IPS DF 4.7 (cell line): ENCODE measurements around the gene CDH6.
A peak's percentile ranks its signal among the peaks of the same experiment; 100 is the strongest.

ENCODE experiments used
- DNase-seq: peaks from one replicate; pipeline ENCODE4 v3.0.0-alpha.2; 2013; ENCODE audit warnings: low spot score; ENCODE audit errors: extremely low read depth

CDH6 gene

DNA sequence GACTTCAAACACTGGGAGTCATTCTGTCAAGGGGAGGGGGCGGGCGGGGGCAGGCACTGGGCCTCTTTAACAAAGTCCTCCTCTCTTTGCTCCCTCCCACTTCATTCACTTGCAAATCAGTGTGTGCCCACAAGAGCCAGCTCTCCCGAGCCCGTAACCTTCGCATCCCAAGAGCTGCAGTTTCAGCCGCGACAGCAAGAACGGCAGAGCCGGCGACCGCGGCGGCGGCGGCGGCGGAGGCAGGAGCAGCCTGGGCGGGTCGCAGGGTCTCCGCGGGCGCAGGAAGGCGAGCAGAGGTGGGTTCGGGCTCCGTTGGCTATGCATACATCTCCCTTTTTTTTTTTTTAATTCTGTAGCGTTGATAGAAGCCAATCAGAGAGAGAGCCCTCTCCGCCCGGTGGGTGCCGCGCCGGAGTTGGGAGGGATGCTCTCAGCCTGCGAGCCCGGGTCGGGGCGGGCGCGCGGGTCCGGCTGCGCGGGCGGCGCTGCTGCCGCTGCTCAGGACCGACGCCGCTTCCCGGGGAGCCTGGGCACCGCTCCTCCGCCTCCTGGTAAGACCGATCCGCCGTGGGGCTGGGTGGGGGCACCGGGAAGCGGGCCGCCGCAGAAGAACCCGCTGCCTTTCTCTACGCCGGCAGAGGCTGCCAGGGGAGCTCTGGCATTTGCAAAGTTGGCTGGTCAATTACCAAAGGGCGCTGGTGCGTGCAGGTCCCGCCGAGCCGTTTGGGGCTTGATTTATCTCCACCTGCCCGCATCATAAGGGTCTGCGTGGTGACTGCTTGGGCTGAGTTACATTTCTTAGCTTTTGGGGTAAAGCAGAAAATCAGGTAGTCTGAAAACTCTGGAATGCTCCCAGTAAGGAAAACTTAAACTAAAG is at the start of gene CDH6:
Gene CDH6 (plus strand): TSS at position 96 of the 877 bp plus-strand sequence. CDS start 73,788 bp downstream, outside the sequence.
- peak; percentile 62 for DNase-seq

DNA sequence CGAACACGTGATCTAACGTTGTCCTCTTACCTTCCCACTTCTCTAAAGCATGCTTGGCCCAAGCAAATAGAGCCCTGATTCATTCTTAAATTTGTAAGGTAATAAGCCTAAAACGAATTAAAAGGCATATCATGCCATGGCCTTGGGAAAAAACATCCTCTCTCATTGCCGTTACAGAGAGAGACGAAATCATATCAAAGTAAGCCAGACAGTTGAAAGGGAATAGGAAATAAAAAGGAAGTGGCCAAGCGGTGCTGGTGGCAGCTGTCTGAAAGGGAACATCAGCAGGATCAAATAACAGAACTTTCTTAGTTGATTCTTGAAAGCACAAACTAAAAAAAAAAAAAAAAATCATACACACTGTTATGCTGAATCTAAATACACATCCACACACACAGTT is 49.1 kb upstream of the CDH6 start:
- DNase-seq: no peak

DNA sequence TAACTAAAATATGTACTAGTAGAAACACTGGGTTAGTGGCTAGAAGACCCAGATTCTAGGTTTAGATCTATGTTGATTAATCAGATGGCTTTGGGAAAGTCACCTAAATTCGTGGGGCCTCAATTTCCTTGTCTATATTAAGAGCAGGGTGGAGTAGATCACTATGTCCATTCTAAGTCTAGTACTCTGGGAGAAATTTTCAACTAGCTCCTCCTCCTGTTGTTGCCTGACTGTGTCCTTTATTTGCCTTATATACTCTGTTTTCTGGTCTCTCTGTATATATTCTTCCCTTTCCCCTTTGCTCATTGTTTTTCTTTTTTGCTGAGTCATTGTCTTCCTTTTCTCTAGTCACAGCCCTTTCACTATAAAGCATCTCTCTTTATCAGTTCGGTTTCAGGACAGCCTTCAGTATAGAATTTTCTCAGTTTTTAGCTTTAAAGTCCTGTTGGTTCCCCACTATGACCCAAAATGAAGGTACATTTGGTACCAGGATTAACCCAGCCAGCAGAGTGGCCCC is 44.5 kb upstream of the CDH6 start:
- no peak for DNase-seq

DNA sequence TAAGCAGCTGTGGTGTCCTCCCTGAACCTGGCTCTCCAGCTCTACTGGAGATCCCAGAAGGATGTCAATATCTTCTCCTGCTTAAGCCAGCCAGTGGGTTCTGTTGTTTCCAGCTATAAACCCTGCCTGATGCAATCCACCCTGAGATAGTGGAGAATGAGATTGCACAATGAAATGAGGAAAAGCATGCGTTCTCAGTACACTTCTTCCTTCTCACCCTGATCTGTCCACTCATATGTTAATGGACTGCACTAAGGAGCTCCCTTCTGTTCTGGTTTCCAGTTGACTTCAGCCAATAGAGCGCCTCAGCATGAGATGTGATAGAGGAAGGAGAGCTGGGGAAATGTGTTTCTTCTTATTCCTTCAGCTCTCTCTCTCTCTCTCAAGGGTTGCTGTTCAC is 40.0 kb upstream of the CDH6 start:
- no peak for DNase-seq

DNA sequence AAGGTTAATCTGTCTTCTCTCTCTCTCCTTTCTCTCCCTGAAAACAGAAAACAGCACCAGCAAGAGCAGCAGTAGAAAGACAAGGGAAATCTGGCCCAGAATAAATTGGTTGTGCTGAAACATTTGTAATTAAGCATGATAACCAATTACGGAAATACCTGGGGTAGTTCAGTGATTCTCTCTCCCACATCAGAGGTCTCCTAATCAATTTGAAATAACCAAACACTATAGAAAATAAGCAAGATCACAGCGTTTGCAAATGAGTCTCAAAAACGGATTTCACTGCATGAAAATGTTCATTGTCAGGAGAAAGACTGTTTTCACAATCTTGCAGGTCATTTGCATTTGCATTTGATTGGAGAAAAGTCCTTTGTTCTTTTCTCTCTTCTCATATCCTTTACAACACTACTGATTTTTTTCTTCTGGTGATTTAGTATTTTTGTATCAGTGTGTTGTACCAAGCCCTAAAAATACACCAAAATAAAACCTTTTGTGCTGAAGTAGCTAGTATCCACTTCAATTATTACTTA is 36.8 kb upstream of the CDH6 start:
- DNase-seq: no peak

DNA sequence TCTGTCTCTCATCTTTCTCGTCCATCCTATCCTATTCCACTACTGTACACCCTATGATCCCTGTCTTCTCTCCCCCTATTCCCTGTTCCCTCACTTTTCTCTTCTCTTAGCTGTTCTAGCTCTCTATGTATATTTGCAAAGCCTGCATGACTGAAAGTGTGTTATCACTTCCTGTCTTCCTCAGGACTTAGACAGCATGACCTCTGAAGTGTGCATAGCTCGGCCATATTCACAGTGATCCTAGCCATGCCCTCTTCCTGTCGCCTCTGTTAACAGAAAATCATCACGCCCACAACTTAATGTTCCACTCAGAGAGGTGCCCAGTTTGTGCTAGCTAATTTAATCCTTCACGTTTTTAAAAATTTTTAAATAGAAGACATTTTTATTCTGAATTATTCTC is 35.8 kb upstream of the CDH6 start:
- DNase-seq: no peak

DNA sequence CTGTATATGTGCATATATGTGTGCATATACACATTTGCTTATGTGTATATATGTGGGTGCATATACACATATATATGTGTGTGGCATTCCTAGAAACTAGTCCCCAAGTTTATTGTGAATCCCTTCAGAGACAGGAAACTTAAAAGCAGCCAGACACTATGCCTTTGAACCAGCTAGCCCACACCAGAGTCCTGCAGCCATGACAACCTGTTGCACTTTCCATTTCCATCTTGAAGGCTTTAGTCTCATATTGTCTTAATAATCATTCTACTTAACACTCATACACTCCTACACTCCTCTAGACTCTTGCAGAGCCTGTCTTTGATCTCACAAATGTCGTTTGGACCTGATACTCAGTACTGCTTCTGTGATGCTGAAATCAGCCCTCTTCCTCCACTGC is 34.8 kb upstream of the CDH6 start:
- no peak for DNase-seq

DNA sequence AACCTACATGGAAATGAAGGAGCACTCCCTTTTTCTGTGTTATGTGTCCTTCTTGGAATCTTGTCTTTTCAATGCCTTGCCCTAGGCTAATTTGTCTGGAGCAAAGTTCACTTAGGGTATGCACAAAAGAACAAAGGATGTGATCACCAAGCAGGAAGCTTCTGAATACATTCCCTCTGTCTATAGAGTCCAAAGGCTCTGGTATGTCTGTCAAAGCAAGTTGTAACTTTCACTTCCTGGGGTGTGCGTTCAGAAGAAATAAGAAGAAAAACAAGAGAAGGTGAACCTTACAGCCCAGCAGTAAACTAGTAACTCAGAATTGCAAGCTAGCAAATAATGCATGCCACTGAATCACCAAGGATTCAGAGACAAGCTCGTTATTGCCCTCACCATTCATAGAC is 31.7 kb upstream of the CDH6 start:
- peak; percentile 19 for DNase-seq

DNA sequence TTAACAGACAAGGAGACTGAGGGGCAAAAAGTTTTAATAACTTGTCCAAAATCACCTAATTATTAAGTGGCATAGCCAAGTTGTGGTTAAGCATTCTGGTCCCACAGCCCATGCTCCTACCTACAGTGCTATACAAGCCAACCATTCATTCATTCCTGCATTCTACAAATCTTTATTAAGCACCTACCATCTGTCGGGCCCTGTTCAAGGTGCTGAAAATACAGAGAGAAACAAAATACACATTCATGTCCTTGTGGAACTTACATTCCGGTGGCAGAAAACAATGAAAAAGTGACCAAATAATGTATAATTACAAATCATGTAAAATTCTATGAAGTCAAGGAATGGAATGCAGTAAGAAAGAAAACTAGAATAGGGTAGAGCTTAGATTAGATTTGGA is 27.8 kb upstream of the CDH6 start:
- no peak for DNase-seq

DNA sequence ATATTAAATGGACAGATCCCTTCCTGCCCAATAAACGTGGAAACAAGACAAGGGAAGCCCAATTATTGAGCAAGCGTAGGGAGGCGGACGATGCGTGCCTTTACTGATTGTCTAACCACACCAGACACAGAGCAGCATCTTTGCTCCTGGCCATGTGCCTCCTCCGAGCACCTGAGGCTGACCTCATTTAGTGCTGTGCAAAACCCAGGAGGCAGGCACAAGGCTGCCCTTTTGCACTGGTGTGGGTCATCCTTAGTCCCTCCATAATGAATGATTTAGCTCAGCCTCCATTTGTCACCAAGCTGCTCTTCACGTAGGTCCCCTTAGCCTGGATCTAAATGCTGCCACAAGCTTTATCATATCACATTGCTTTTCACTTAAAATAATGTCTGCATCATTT is 24.1 kb upstream of the CDH6 start:
- no peak for DNase-seq

DNA sequence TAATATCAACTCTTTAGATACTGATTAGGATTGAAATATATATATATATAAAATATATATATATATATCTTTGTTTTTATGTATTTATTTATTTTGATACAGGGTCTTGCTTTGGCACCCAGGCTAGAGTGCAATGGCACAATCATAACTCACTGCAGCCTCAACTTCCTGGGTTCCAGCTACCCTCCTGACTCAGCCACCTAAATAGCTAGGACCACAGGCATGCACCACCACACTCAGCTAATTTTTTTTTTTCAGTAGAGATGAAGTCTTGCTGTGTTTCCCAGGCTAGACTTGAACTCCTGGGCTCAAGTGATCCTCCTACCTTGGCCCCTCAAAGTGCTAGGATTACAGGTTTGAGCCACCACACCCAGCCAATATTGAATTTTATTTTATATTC is 20.6 kb upstream of the CDH6 start:
- DNase-seq: no peak

DNA sequence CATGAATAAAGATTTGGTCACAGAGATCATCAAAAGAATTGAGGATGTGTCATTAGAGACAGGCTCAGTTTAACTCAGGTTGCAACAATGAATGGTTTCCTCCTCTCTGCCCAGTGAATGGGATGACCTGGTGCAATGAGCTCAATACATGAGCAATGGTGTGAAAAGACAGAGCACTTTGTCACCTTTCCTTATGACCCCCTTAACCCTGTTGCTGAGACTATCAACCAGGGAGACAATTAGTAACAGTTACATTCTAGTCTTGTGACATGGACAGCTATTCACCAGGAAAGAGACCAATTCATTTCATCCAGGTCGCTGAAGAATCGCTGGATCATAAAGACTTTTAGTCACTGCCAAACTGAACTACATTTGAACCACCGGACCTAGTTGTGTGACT is 19.9 kb upstream of the CDH6 start:
- DNase-seq: no peak

DNA sequence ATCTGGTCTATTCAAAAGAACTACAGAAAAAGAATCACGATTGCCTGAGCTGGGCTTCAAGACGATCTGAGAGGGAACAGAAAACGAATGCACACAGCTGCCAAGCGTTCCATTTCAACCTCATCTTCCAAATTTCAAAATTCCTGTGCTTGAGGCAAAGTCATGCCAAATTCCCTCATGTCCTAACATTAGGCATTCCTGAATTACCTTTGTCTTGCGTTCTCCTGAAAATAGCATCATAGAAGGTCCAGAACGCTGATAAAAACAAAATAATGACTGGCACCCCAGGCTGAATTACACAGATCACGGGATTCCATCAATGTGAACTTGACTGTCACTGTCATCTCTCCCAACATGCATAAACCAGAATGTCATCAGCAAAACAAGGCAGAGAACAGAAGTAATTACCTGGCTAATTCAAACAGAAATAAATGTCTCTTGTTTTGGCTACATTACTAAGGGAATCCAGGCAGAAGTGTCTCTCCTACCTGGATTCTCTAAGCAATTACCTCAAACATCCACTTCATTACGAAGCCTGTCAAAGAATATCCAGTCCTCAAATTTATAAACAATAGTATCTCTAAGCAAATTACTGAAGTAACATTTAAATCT is 12.0 kb upstream of the CDH6 start:
- DNase-seq: no peak

DNA sequence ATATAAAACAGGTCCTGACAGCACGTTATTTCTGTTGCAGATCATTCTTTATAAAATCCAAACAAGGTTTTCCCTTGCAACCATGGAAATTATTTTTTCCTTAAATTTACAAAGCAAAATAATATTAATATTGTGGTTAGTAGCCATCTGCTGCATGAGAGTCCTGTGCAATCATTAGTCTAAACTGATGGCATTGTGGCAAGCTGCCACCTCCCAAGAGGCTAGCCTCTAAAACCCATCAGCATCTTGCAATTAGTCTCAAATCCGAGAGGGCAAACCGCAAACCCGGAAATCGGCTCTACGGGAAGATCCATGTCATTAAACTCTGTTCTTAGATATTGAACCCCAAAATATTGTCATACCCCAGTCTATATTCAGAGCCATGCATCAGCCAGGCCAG is 11.3 kb upstream of the CDH6 start:
- DNase-seq: no peak

DNA sequence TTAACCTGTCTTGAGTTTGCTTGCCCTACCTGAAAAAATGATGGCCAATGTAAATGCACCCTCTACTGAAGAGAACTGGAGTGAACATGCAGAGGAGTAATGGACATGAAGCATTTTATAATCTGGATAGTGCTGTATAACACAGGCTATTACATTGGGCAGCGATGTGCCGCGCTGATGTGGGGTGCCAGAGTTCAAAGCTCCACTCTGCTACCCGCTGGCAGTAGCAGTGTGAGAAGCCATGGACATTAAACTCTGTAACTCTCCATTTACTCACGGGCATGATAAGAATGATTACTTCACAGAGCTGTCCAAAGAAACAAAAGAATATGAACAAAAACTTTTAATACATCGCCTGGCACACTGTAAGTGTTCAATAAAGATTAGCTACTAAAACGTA is 7.5 kb upstream of the CDH6 start:
- no peak for DNase-seq

DNA sequence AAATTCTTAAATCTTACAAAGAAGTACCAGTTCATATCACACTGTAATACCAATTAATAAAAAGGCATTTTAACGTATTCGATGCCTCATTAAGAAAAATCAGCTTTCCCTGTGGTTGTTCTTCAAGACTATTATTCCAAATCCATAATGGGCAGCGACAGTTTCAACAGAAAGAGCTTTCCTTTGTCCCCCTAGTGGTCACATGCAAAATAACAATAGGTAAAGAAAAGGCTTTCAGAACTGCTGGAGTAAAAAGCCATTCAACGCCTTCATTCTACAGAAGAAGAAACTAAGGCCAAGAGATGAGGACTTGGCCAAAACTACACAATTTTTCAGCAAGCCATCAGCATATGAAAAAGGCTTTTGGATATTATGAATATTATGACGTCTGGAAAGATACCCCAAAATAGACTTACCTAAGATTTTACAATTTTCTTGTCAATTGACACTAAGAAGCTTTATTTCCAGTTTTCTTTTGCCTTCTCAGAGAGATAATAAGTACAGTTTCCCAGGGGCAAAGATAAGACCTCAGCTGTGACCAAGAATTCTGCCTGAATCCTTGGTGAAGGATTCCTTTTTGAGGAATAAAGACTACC is 6.7 kb upstream of the CDH6 start:
- DNase-seq: no peak

DNA sequence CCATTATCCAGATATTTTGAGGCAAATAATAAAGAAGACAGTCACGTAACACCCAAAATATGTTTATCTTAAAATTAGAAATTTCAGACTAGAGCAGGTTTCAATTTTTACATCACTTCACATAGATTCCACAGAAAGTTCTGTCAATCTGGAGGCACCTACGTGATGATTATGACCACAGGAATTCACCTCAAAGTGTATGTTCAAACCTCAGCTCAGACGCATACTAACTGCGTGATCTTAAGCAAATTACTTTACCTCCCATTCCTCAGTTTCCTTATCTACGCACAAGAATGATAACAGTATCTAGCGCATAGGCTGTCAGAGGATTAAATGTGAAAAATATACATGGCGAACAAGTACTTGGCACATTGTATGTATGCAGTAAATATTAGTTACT is 5.9 kb upstream of the CDH6 start:
- DNase-seq: no peak

DNA sequence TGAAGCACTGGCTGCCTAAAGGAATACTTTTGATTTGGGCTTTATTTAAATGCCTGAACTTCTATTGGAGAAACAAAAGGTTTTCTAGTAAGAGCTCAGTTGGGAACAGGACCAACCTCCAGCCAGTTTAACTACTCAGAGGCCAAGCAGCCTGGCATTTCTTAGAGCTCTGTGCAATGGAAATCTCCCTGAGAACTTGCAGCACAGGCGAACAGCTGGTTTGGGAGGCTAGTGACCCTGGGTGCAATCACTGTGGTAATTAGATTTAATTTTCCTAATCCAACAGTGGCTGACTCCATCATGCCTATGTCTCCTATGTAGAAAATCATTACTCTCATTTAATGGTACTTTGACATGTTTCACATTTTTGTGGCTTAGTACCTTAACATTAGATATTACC is 1.0 kb upstream of the CDH6 start:
- no peak for DNase-seq

DNA sequence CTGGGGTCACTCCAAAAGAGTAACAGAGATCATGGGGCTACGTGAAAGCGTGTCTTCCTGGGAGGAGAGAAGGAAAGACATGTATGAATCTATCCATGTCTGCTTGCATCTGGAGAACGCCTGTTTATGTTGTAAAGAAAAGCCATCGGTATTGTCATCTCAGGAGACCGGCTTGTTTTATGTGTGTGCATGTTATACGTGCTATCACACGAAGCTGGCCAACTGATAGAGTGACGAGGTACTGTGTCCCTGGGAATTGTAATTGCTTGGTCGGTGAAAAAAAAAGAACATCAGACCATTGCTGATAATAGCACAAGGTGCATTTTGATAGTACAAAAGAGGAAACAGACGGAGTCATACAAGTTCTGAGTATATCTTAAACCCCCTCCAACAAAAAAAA is 370 bp upstream of the CDH6 start:
- DNase-seq: no peak

DNA sequence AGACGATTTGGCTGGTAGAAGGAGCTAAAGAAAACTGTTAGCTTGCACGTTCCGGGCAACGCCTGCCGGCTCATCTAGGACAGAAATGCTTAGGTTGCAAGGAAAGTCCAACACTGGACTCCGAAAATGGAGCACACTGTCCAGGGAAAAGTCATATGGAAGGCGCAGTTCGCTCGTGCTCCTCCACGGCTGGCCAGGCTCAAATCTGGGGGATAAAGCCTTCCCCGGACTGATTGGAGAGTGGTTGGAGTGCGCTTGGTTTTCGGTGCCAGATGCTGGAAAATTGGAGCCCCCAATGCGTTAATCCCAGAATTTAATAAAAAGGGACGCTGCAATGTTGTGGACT is 955 bp downstream of the CDH6 start:
- DNase-seq: no peak

DNA sequence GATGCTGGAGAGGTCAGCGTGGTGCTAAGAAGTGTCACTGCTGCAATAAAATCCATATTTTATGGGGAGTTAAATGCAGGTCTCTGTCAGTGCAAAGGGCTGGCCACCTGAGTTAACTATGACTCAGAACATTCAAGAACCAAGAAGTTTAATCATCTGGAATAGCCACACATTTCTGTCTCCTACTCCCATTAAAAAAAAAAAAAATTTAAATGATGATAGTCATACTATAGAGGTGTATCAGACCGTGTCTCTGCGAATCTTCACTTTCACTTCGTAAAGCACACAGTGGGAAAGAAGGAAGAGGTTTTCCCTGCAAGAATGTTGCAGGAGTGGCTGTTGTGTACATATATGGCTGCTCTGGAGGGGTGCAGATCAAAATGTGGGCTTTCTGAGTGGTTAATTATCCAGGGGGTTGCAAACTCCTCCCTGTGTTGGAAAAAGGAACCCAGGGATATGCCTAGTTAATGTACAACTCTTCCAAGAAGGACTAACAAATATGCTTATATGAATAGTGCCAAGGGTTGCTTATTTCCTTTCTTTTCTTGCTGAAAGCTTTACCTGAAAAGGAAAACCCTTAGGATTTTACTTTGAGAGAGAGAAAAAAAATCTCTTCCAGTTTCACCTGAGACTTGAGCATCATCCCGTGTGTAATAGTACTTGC is 1.5 kb downstream of the CDH6 start:
- DNase-seq: no peak

DNA sequence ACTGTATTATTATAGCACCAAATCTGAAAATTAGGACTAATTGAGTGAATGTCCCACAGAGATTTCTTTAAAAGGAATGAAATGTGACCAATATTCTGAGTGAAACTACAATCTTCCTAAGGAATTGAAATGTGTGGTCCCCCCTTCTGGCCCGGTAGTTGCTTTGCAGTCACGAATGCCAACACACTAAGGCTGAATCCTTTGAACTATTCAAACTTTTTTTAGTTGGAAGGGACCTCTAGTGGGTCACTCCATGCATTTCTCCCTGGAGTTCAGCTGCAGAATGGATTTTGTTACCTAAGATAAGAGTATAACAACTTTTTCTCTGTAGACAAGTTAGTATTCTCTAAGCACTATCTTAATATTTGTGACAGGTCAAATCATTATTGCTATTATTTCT is 2.8 kb downstream of the CDH6 start:
- no peak for DNase-seq
